SK-N-SH treated with all-trans-retinoic acid at 6 μM for 48 hours (cell line): ENCODE measurements around the gene SLC17A5.
A peak's percentile ranks its signal among the peaks of the same experiment; 100 is the strongest.

Experiments used
- ATAC-seq: fragments of 200-7000 bp; cut with Tn5 transposase; 3 replicates; pipeline ENCODE4 v1.9.1; 2020; ENCODE audit warnings: mild to moderate bottlenecking, moderate library complexity
- BACH2 ChIP-seq: fragments of 250-450 bp; sonication (Bioruptor Pico); IDR thresholded peaks from 2 replicates; pipeline ENCODE4 v1.9.0; 2021; ENCODE audit warnings: mild to moderate bottlenecking, borderline replicate concordance
- CSDC2 ChIP-seq: fragments of 250-450 bp; sonication (Bioruptor Pico); IDR thresholded peaks from 2 replicates; pipeline ENCODE4 v1.5.0; 2020; ENCODE audit warnings: mild to moderate bottlenecking, moderate library complexity
- ESRRG ChIP-seq: fragments of 250-450 bp; sonication (Bioruptor Pico); IDR thresholded peaks from 2 replicates; pipeline ENCODE4 v1.6.1; 2021; ENCODE audit warnings: mild to moderate bottlenecking
- GLIS3 ChIP-seq: fragments of 250-450 bp; sonication (Bioruptor Pico); IDR thresholded peaks from 2 replicates; pipeline ENCODE4 v1.5.0; 2020; ENCODE audit warnings: mild to moderate bottlenecking, moderate library complexity
- OSR1 ChIP-seq: fragments of 250-450 bp; sonication (Bioruptor Pico); IDR thresholded peaks from 2 replicates; pipeline ENCODE4 v1.8.0; 2022; ENCODE audit warnings: moderate library complexity, mild to moderate bottlenecking, inconsistent platforms
- PPARA ChIP-seq: fragments of 250-450 bp; sonication (Bioruptor Pico); IDR thresholded peaks from 2 replicates; pipeline ENCODE4 v1.5.0; 2020; ENCODE audit warnings: mild to moderate bottlenecking, borderline replicate concordance
- SNAI2 ChIP-seq: fragments of 250-450 bp; sonication (Bioruptor Pico); IDR thresholded peaks from 2 replicates; pipeline ENCODE4 v1.5.0; 2020; ENCODE audit warnings: mild to moderate bottlenecking, moderate library complexity
- TCF4 ChIP-seq: fragments of 250-450 bp; sonication (Bioruptor Pico); IDR thresholded peaks from 2 replicates; pipeline ENCODE4 v1.8.0; 2021; ENCODE audit warnings: mild to moderate bottlenecking, moderate library complexity, borderline replicate concordance
- TOX ChIP-seq: fragments of 250-450 bp; sonication (Bioruptor Pico); IDR thresholded peaks from 2 replicates; pipeline ENCODE4 v1.8.0; 2021; ENCODE audit warnings: mild to moderate bottlenecking, moderate library complexity, borderline replicate concordance
- ZC3H10 ChIP-seq: fragments of 250-450 bp; sonication (Bioruptor Pico); IDR thresholded peaks from 2 replicates; pipeline ENCODE4 v1.5.1; 2021; ENCODE audit warnings: mild to moderate bottlenecking, moderate library complexity
- ZFP3 ChIP-seq: fragments of 250-450 bp; sonication (Bioruptor Pico); IDR thresholded peaks from 2 replicates; pipeline ENCODE4 v1.5.0; 2020; ENCODE audit warnings: mild to moderate bottlenecking, moderate library complexity
- ZFP30 ChIP-seq: fragments of 450-650 bp; formaldehyde crosslinking; IDR thresholded peaks from 2 replicates; pipeline ENCODE4 v1.5.0; 2022; ENCODE audit warnings: mild to moderate bottlenecking, moderate library complexity
- ZNF565 ChIP-seq: fragments of 450-650 bp; formaldehyde crosslinking; conservative IDR thresholded peaks from 2 replicates; pipeline ENCODE4 v1.5.0; 2020; ENCODE audit warnings: low read depth, mild to moderate bottlenecking, moderate library complexity
- ZNF70 ChIP-seq: fragments of 450-650 bp; formaldehyde crosslinking; IDR thresholded peaks from 2 replicates; pipeline ENCODE4 v1.5.0; 2020; ENCODE audit warnings: mild to moderate bottlenecking, moderate library complexity
- TF ChIP-seq, protein P1 (sequence below): fragments of 250-450 bp; sonication (Bioruptor Pico); IDR thresholded peaks from 2 replicates; pipeline ENCODE4 v1.5.0; 2020; ENCODE audit warnings: mild to moderate bottlenecking, moderate library complexity
- TF ChIP-seq, protein P2 (sequence below): fragments of 250-450 bp; sonication (Bioruptor Pico); IDR thresholded peaks from 2 replicates; pipeline ENCODE4 v1.5.1; 2021; ENCODE audit warnings: mild to moderate bottlenecking, moderate library complexity
- TF ChIP-seq, protein P3 (sequence below): fragments of 250-450 bp; sonication (Bioruptor Pico); IDR thresholded peaks from 2 replicates; pipeline ENCODE4 v1.5.1; 2020; ENCODE audit warnings: low read depth, mild to moderate bottlenecking, moderate library complexity
- TF ChIP-seq, protein P4 (sequence below): fragments of 250-450 bp; sonication (Bioruptor Pico); IDR thresholded peaks from 2 replicates; pipeline ENCODE4 v1.8.0; 2021; ENCODE audit warnings: low read depth, mild to moderate bottlenecking, moderate library complexity, borderline replicate concordance

Gene SLC17A5

DNA sequence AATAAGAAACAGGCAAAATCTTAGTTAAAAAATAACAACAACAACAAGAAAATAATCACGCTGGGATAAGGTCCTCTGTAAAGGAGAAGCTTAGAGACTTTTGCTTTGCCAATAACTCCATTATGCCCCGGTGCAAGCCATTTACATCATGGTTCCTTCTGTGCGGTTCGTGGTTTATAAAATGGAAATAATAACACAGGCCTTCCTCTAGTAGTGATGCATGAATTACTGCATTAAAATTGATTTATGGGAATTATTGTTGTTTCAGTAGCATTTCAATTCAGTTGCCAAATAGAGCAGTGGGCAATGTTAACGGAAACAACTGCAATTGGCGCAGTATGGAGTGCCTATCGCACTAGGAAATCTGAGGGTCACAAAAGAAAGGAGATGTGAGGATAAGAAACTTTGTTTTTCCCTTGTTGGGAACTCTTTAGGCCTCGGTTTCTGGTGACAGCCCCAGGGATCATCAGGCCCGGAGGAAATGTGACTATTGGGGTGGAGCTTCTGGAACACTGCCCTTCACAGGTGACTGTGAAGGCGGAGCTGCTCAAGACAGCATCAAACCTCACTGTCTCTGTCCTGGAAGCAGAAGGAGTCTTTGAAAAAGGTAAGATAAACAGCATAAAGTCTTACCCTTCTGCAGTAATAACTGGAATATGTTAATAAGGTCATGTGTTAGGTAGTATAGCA, 43.3 kb upstream of the SLC17A5 start:
- TF ChIP-seq OSR1 (CRISPR knock-in tag) (no peak), PPARA (CRISPR knock-in tag) (no peak), ZNF565 (no peak), ZFP30 (CRISPR knock-in tag) (no peak), ZNF70 (CRISPR knock-in tag) (no peak), ESRRG (no peak), ZC3H10 (no peak), SNAI2 (CRISPR knock-in tag) (no peak), BACH2 (CRISPR knock-in tag) (no peak), CSDC2 (CRISPR knock-in tag) (no peak), GLIS3 (CRISPR knock-in tag) (no peak), TCF4 (CRISPR knock-in tag) (no peak)
- TF ChIP-seq, protein P1, sequence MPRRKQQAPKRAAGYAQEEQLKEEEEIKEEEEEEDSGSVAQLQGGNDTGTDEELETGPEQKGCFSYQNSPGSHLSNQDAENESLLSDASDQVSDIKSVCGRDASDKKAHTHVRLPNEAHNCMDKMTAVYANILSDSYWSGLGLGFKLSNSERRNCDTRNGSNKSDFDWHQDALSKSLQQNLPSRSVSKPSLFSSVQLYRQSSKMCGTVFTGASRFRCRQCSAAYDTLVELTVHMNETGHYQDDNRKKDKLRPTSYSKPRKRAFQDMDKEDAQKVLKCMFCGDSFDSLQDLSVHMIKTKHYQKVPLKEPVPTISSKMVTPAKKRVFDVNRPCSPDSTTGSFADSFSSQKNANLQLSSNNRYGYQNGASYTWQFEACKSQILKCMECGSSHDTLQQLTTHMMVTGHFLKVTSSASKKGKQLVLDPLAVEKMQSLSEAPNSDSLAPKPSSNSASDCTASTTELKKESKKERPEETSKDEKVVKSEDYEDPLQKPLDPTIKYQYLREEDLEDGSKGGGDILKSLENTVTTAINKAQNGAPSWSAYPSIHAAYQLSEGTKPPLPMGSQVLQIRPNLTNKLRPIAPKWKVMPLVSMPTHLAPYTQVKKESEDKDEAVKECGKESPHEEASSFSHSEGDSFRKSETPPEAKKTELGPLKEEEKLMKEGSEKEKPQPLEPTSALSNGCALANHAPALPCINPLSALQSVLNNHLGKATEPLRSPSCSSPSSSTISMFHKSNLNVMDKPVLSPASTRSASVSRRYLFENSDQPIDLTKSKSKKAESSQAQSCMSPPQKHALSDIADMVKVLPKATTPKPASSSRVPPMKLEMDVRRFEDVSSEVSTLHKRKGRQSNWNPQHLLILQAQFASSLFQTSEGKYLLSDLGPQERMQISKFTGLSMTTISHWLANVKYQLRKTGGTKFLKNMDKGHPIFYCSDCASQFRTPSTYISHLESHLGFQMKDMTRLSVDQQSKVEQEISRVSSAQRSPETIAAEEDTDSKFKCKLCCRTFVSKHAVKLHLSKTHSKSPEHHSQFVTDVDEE (CRISPR knock-in tag): no peak
- TF ChIP-seq, protein P2, sequence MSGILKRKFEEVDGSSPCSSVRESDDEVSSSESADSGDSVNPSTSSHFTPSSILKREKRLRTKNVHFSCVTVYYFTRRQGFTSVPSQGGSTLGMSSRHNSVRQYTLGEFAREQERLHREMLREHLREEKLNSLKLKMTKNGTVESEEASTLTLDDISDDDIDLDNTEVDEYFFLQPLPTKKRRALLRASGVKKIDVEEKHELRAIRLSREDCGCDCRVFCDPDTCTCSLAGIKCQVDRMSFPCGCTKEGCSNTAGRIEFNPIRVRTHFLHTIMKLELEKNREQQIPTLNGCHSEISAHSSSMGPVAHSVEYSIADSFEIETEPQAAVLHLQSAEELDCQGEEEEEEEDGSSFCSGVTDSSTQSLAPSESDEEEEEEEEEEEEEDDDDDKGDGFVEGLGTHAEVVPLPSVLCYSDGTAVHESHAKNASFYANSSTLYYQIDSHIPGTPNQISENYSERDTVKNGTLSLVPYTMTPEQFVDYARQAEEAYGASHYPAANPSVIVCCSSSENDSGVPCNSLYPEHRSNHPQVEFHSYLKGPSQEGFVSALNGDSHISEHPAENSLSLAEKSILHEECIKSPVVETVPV: no peak
- ATAC-seq: no peak

DNA sequence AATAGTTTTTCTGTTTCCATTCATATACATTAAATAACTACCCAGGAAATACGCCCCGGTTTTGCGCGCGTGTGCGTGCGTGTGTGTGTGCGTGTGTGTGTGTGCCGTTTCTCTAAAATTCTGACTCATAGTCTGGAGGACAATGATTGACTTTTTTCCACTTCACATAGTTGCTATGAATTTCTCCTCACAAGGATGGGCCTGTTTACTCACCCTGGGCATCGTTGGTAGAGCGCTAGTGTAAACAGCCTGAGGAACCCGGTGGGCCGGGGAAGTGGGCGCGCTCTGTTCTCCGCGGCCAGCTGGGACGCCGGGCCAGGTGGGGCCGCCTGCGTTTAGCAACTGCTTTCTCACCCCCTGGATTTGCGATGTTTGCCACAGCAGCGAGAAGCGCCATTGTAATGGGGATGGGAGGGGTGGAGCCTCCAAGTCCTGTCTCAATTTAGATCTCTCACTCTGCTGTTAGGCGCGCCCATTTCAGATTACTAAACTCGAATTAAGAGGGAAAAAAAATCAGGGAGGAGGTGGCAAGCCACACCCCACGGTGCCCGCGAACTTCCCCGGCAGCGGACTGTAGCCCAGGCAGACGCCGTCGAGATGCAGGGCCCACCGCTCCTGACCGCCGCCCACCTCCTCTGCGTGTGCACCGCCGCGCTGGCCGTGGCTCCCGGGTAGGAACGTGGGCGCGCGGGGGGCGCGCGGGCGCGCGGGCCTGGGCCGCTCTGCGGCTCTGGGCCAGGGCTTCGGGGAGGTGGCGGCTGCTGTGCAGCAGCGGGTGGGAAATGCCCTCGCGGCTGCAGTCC, 42.0 kb upstream of the SLC17A5 start, which contains the start of gene CD109:
TSS of gene CD109 (plus strand) at position 585 of the 803 bp plus-strand sequence. CDS start at position 598, 13 bp downstream.
- ATAC-seq: peak; percentile 73
- 0 out of 2 replicates have a peak, but pooled peaks have one; percentile 35 for TF ChIP-seq TOX (CRISPR knock-in tag)
- TF ChIP-seq ZFP3 (CRISPR knock-in tag): no peak
- no peak for TF ChIP-seq GLIS3 (CRISPR knock-in tag)
- TF ChIP-seq TCF4 (CRISPR knock-in tag): no peak
- TF ChIP-seq BACH2 (CRISPR knock-in tag): no peak
- no peak for TF ChIP-seq PPARA (CRISPR knock-in tag)
- TF ChIP-seq, protein P3, sequence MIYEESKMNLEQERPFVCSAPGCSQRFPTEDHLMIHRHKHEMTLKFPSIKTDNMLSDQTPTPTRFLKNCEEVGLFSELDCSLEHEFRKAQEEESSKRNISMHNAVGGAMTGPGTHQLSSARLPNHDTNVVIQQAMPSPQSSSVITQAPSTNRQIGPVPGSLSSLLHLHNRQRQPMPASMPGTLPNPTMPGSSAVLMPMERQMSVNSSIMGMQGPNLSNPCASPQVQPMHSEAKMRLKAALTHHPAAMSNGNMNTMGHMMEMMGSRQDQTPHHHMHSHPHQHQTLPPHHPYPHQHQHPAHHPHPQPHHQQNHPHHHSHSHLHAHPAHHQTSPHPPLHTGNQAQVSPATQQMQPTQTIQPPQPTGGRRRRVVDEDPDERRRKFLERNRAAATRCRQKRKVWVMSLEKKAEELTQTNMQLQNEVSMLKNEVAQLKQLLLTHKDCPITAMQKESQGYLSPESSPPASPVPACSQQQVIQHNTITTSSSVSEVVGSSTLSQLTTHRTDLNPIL (CRISPR knock-in tag): no peak
- TF ChIP-seq CSDC2 (CRISPR knock-in tag): no peak
- TF ChIP-seq OSR1 (CRISPR knock-in tag): 0 out of 2 replicates have a peak, but pooled peaks have one; percentile 71
- TF ChIP-seq, protein P2: no peak
- no peak for TF ChIP-seq ESRRG
- TF ChIP-seq, protein P4, sequence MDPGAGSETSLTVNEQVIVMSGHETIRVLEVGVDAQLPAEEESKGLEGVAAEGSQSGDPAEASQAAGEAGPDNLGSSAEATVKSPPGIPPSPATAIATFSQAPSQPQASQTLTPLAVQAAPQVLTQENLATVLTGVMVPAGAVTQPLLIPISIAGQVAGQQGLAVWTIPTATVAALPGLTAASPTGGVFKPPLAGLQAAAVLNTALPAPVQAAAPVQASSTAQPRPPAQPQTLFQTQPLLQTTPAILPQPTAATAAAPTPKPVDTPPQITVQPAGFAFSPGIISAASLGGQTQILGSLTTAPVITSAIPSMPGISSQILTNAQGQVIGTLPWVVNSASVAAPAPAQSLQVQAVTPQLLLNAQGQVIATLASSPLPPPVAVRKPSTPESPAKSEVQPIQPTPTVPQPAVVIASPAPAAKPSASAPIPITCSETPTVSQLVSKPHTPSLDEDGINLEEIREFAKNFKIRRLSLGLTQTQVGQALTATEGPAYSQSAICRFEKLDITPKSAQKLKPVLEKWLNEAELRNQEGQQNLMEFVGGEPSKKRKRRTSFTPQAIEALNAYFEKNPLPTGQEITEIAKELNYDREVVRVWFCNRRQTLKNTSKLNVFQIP (CRISPR knock-in tag): no peak
